Hypothalamus (tissue), 51 donors: ENCODE data around the gene EPC1.
A peak's percentile ranks its signal among the peaks of the same experiment; 100 is the strongest.
"Not testable (repeated sequence)": the region's sequence is repeated elsewhere in the genome, so short reads cannot be mapped to it uniquely, and the experiment has no call there.

Experiments used
- DNase-seq, 51 donors: peaks; one replicate each; lab custom pipeline; 2025; lab: John Stamatoyannopoulos, UW

EPC1 gene

GRCh38 chr10:32373031-32373430 lies 26.1 kb upstream of the EPC1 start:
- DNase-seq, result no peak

- no peak for DNase-seq
Measured at GRCh38 chr10:32372000-32372875, 25.3 kb upstream of the EPC1 start.

GRCh38 chr10:32371101-32371500 lies 24.1 kb upstream of the EPC1 start:
- DNase-seq, result no peak

- peak in 38 of 51 donors; percentile 4 to 82 (median 41) for DNase-seq
Measured at GRCh38 chr10:32367793-32368453, 21.0 kb upstream of the EPC1 start.

- DNase-seq, result no peak
Measured at GRCh38 chr10:32366588-32366987, 19.6 kb upstream of the EPC1 start.

GRCh38 chr10:32366111-32366510 lies 19.2 kb upstream of the EPC1 start:
- DNase-seq, result no peak

- DNase-seq, result not testable (repeated sequence)
Measured at GRCh38 chr10:32365404-32365803, 18.4 kb upstream of the EPC1 start.

- DNase-seq, result no peak
Measured at GRCh38 chr10:32362571-32362970, 15.6 kb upstream of the EPC1 start.

- DNase-seq, result no peak
Measured at GRCh38 chr10:32360884-32361283, 13.9 kb upstream of the EPC1 start.

GRCh38 chr10:32360241-32360640 lies 13.3 kb upstream of the EPC1 start:
- DNase-seq, result no peak

- DNase-seq, result no peak
Measured at GRCh38 chr10:32357056-32357735, 10.2 kb upstream of the EPC1 start.

- DNase-seq, result not testable (repeated sequence)
Measured at GRCh38 chr10:32354690-32355089, 7.7 kb upstream of the EPC1 start.

GRCh38 chr10:32350811-32351350 lies 3.9 kb upstream of the EPC1 start:
- no peak for DNase-seq

GRCh38 chr10:32349968-32350738 lies 3.2 kb upstream of the EPC1 start:
- peak in 1 of 51 donors; percentile 52 for DNase-seq

- no peak for DNase-seq
Measured at GRCh38 chr10:32349199-32349585, 2.2 kb upstream of the EPC1 start.

- peak in 1 of 51 donors; percentile 13 for DNase-seq
Measured at GRCh38 chr10:32348297-32349198, 1.6 kb upstream of the EPC1 start.

- DNase-seq, result peak in 8 of 51 donors; percentile 27 to 81 (median 67)
Measured at GRCh38 chr10:32347363-32348022, 535 bp upstream of the EPC1 start.

GRCh38 chr10:32346134-32346550 lies 816 bp downstream of the EPC1 start:
- peak in 50 of 51 donors; percentile 59 to 96 (median 91) for DNase-seq

GRCh38 chr10:32341596-32341995 lies 5.4 kb downstream of the EPC1 start:
- DNase-seq, result no peak
